H1 (cell line): ENCODE results near the gene MBNL2. TPM values are rescaled to one million over a fixed set of nuclear protein-coding genes. Genes with fewer than 3 reads are reported as not detected.

Experiments
- CBX5 ChIP-seq: fragments of 300-800, 300-1000 bp; sonication (generic); IDR thresholded peaks from 2 replicates; pipeline ENCODE4 v1.7.1; 2016; ENCODE audit warnings: antibody characterized with exemption, low read length, low read depth
- CBX8 ChIP-seq: fragments of 300-800, 300-1000 bp; sonication (generic); IDR thresholded peaks from 2 replicates; pipeline ENCODE4 v1.7.1; 2016; ENCODE audit warnings: low read depth, low read length, borderline replicate concordance
- GABPA ChIP-seq: IDR thresholded peaks from 2 replicates; pipeline ENCODE4 v1.6.1; 2011; ENCODE audit warnings: mild to moderate bottlenecking, low read length, moderate library complexity, borderline replicate concordance; ENCODE audit not compliant: insufficient read depth
- HDAC2 ChIP-seq, 2 experiments: fragments of 300-600 bp in 1 of 2; sonication (generic) in 1 of 2; IDR thresholded peaks; 2 replicates each; pipeline ENCODE4 v1.6.1; 2011 to 2012; ENCODE audit warnings: low read depth in 2 of 2, low read length in 2 of 2, mild to moderate bottlenecking in 2 of 2, moderate library complexity in 2 of 2, borderline replicate concordance in 1 of 2, inconsistent platforms in 1 of 2
- POLR2AphosphoS5 ChIP-seq: IDR thresholded peaks from 2 replicates; pipeline ENCODE4 v1.6.1; 2011; ENCODE audit warnings: low read depth, low read length
- RNF2 ChIP-seq: fragments of 200-900, 300-1000 bp; sonication (generic); IDR thresholded peaks from 2 replicates; pipeline ENCODE4 v1.7.1; 2016; ENCODE audit warnings: borderline replicate concordance, low read depth, mild to moderate bottlenecking, antibody characterized with exemption, low read length; ENCODE audit not compliant: poor library complexity, severe bottlenecking; ENCODE audit errors: missing control alignments
- RXRA ChIP-seq: IDR thresholded peaks from 2 replicates; pipeline ENCODE4 v1.6.1; 2011; ENCODE audit warnings: low read depth, mild to moderate bottlenecking, low read length, moderate library complexity; ENCODE audit not compliant: insufficient read depth
- SUZ12 ChIP-seq: fragments of 200-600 bp; sonication (generic); IDR thresholded peaks from 2 replicates; pipeline ENCODE4 v1.6.1; 2012; ENCODE audit warnings: mild to moderate bottlenecking, inconsistent platforms, low read length, moderate library complexity, mixed read lengths
- TBP ChIP-seq: IDR thresholded peaks from 2 replicates; pipeline ENCODE4 v1.6.1; 2011; ENCODE audit warnings: low read depth, low read length, improper control_type of control experiment
- TEAD4 ChIP-seq: IDR thresholded peaks from 2 replicates; pipeline ENCODE4 v1.6.1; 2012; ENCODE audit warnings: low read depth, low read length, inconsistent platforms, mixed read lengths
- polyA plus RNA-seq, 7 experiments: library from polyadenylated mRNA; depleted of rRNA in 3 of 7; stranded (reverse) in 5 of 7; unstranded in 2 of 7; fragments of >200 nt in 5 of 7; fragments of 200-250 nt in 2 of 7; gene quantifications; 1 replicate in 5 of 7; 2 replicates in 1 of 7; 4 replicates in 1 of 7; pipeline versions ENCODE4 v1.2.1 to v1.2.3, GENCODE V29; 2011 to 2013; ENCODE audit warnings: missing spikeins in 2 of 7, mixed read lengths in 2 of 7
- total RNA-seq: library from RNA; stranded (reverse); fragmentation: NEBNext Ultra II Directional; extraction: Animal tissue kit (Norgen Biotek cat#: 25700); gene quantifications from 2 replicates; pipeline ENCODE4 v1.2.1, GENCODE V29; 2021
- TF ChIP-seq, protein P1 (sequence below): fragments of 300-600 bp; sonication (generic); IDR thresholded peaks from 2 replicates; pipeline ENCODE4 v1.7.1; 2012; ENCODE audit warnings: low read length, moderate library complexity, mild to moderate bottlenecking, inconsistent platforms; ENCODE audit not compliant: insufficient replicate concordance

Gene MBNL2
- total and polyA plus RNA-seq, 2 of the 8 experiments (the other 6 are each of a cell fraction or from before 2014, with no cell fraction given) = 1.0 to 2.6 TPM

DNA sequence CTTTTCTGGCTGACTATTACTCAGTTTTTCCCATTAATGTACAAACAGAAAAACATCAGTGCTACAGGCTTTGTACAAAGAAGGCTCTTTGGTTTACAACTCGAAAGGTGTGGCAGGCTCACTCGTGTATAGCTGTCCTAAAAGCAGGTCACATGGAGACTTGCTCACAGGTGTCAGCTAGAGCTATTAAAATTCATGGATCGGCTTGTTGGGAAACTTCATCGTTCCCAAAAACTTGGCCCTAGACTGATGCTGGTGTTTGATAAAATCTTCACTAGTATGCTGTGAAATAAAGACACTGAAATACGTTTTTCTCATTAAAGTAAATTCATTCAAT is 64.9 kb downstream of the MBNL2 start (continued):
- TF ChIP-seq, protein P1, sequence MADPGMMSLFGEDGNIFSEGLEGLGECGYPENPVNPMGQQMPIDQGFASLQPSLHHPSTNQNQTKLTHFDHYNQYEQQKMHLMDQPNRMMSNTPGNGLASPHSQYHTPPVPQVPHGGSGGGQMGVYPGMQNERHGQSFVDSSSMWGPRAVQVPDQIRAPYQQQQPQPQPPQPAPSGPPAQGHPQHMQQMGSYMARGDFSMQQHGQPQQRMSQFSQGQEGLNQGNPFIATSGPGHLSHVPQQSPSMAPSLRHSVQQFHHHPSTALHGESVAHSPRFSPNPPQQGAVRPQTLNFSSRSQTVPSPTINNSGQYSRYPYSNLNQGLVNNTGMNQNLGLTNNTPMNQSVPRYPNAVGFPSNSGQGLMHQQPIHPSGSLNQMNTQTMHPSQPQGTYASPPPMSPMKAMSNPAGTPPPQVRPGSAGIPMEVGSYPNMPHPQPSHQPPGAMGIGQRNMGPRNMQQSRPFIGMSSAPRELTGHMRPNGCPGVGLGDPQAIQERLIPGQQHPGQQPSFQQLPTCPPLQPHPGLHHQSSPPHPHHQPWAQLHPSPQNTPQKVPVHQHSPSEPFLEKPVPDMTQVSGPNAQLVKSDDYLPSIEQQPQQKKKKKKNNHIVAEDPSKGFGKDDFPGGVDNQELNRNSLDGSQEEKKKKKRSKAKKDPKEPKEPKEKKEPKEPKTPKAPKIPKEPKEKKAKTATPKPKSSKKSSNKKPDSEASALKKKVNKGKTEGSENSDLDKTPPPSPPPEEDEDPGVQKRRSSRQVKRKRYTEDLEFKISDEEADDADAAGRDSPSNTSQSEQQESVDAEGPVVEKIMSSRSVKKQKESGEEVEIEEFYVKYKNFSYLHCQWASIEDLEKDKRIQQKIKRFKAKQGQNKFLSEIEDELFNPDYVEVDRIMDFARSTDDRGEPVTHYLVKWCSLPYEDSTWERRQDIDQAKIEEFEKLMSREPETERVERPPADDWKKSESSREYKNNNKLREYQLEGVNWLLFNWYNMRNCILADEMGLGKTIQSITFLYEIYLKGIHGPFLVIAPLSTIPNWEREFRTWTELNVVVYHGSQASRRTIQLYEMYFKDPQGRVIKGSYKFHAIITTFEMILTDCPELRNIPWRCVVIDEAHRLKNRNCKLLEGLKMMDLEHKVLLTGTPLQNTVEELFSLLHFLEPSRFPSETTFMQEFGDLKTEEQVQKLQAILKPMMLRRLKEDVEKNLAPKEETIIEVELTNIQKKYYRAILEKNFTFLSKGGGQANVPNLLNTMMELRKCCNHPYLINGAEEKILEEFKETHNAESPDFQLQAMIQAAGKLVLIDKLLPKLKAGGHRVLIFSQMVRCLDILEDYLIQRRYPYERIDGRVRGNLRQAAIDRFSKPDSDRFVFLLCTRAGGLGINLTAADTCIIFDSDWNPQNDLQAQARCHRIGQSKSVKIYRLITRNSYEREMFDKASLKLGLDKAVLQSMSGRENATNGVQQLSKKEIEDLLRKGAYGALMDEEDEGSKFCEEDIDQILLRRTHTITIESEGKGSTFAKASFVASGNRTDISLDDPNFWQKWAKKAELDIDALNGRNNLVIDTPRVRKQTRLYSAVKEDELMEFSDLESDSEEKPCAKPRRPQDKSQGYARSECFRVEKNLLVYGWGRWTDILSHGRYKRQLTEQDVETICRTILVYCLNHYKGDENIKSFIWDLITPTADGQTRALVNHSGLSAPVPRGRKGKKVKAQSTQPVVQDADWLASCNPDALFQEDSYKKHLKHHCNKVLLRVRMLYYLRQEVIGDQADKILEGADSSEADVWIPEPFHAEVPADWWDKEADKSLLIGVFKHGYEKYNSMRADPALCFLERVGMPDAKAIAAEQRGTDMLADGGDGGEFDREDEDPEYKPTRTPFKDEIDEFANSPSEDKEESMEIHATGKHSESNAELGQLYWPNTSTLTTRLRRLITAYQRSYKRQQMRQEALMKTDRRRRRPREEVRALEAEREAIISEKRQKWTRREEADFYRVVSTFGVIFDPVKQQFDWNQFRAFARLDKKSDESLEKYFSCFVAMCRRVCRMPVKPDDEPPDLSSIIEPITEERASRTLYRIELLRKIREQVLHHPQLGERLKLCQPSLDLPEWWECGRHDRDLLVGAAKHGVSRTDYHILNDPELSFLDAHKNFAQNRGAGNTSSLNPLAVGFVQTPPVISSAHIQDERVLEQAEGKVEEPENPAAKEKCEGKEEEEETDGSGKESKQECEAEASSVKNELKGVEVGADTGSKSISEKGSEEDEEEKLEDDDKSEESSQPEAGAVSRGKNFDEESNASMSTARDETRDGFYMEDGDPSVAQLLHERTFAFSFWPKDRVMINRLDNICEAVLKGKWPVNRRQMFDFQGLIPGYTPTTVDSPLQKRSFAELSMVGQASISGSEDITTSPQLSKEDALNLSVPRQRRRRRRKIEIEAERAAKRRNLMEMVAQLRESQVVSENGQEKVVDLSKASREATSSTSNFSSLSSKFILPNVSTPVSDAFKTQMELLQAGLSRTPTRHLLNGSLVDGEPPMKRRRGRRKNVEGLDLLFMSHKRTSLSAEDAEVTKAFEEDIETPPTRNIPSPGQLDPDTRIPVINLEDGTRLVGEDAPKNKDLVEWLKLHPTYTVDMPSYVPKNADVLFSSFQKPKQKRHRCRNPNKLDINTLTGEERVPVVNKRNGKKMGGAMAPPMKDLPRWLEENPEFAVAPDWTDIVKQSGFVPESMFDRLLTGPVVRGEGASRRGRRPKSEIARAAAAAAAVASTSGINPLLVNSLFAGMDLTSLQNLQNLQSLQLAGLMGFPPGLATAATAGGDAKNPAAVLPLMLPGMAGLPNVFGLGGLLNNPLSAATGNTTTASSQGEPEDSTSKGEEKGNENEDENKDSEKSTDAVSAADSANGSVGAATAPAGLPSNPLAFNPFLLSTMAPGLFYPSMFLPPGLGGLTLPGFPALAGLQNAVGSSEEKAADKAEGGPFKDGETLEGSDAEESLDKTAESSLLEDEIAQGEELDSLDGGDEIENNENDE = no peak
- TF ChIP-seq RNF2 (no peak), CBX5 (no peak), TEAD4 (no peak), RXRA (no peak), HDAC2 (IDR thresholded peaks at IDR 0.05; ENCODE audit: borderline replicate concordance in 1 of 2, low read depth in 2 of 2, low read length in 2 of 2) (no peak), SUZ12 (no peak), GABPA (no peak), TBP (no peak), CBX8 (no peak), POLR2AphosphoS5 (no peak)
